Measurements from ENCODE around the gene DNER. TPM values are rescaled to one million over a fixed set of nuclear protein-coding genes. Genes with fewer than 3 reads are reported as not detected.

DNER gene
- total RNA-seq, 4 donors from 2014 or later = 0.41 to 2.6 (median 1.2) TPM

- ATAC-seq (no peak), DNase-seq (no peak)
- H3K9me3 ChIP-seq = no peaks in the 10 kb centered on the region
- no peaks in the 10 kb centered on the region for H3K36me3 ChIP-seq
- H3K27me3 ChIP-seq = no peaks in the 10 kb centered on the region
- TF ChIP-seq CTCF (IDR thresholded peaks at IDR 0.05 in 4 of 5, conservative IDR thresholded peaks at IDR 0.05 in 1 of 5) = no peak
- no peak for TF ChIP-seq POLR2A (IDR thresholded peaks at IDR 0.05)
- no peaks in the 10 kb centered on the region for H3K4me1 ChIP-seq
- in situ Hi-C loops (cut with MboI; ENCODE audit: low sequenced_read_pairs in 4 of 4) (no loop called here), intact Hi-C loops (cut with DNase I; ENCODE audit: low total_unique reads) (no loop called here)
- no peak overlapping the region for H3K4me3 ChIP-seq
- no peak overlapping the region for H3K27ac ChIP-seq
These were observed 20.1 kb upstream of the DNER start for GRCh38 chr2:229734410-229734809.

DNA sequence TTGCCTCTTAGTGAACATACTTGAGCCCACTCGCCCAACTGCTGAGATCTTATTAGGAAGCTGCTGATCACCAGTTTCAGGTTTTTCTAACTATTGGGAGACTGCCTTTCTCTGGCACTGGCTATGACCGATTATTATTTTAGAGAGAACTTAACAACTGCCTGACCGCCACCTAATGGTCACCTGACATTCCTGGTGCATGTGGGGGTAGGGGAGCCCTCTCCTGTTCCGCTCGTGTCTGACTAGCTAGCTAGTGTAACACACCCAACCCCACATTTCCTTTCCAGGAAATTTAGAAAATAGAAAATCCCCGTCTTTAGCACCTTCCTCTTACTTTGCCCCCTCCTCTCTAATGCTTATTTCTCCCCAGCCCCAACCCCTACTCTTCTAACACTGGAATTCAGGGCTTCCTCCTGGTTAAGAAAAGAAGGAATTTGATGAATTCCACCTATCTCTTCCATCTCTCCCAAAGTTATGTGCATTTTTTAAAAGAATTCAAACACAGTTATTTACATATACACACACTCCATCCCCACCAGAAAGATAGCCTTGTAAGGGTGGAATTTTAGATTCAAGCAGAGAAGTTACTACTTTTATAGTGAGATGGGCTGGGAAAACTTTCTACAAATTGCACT, 19.4 kb upstream of the DNER start:
- H3K36me3 ChIP-seq = no peaks in the 10 kb centered on the region
- H3K9me3 ChIP-seq = no peaks in the 10 kb centered on the region
- in situ Hi-C loops (cut with MboI; ENCODE audit: low sequenced_read_pairs in 4 of 4) (no loop called here), intact Hi-C loops (cut with DNase I; ENCODE audit: low total_unique reads) (no loop called here)
- DNase-seq (no peak), ATAC-seq (no peak)
- H3K4me1 ChIP-seq = no peaks in the 10 kb centered on the region
- H3K4me3 ChIP-seq = no peak overlapping the region
- TF ChIP-seq POLR2A (IDR thresholded peaks at IDR 0.05) (no peak), CTCF (IDR thresholded peaks at IDR 0.05 in 4 of 5, conservative IDR thresholded peaks at IDR 0.05 in 1 of 5) (no peak)
- no peaks in the 10 kb centered on the region for H3K27me3 ChIP-seq
- H3K27ac ChIP-seq = no peak overlapping the region

- Histone ChIP-seq H3K4me1 (no peaks in the 10 kb centered on the region), H3K4me3 (no peak overlapping the region), H3K27ac (no peak overlapping the region), H3K9me3 (no peaks in the 10 kb centered on the region), H3K27me3 (no peaks in the 10 kb centered on the region), H3K36me3 (no peaks in the 10 kb centered on the region)
- no peak for DNase-seq
- ATAC-seq = no peak
- intact Hi-C loops (cut with DNase I; ENCODE audit: low total_unique reads) = no loop called here
- no peak for TF ChIP-seq POLR2A (IDR thresholded peaks at IDR 0.05)
- no peak for TF ChIP-seq CTCF (IDR thresholded peaks at IDR 0.05 in 4 of 5, conservative IDR thresholded peaks at IDR 0.05 in 1 of 5)
- in situ Hi-C loops (cut with MboI; ENCODE audit: low sequenced_read_pairs in 4 of 4) = no loop called here
These were observed 18.5 kb upstream of the DNER start for GRCh38 chr2:229732897-229733296.

- Histone ChIP-seq H3K9me3 (no peaks in the 10 kb centered on the region), H3K36me3 (no peaks in the 10 kb centered on the region), H3K27ac (no peak overlapping the region), H3K4me3 (no peak overlapping the region), H3K27me3 (no peaks in the 10 kb centered on the region), H3K4me1 (no peaks in the 10 kb centered on the region)
- intact Hi-C loops (cut with DNase I; ENCODE audit: low total_unique reads) = no loop called here
- in situ Hi-C loops (cut with MboI; ENCODE audit: low sequenced_read_pairs in 4 of 4) = no loop called here
- TF ChIP-seq CTCF (IDR thresholded peaks at IDR 0.05 in 4 of 5, conservative IDR thresholded peaks at IDR 0.05 in 1 of 5) = no peak
- no peak for TF ChIP-seq POLR2A (IDR thresholded peaks at IDR 0.05)
- ATAC-seq (no peak), DNase-seq (no peak)
These were observed 17.6 kb upstream of the DNER start for GRCh38 chr2:229731916-229732315.

DNA sequence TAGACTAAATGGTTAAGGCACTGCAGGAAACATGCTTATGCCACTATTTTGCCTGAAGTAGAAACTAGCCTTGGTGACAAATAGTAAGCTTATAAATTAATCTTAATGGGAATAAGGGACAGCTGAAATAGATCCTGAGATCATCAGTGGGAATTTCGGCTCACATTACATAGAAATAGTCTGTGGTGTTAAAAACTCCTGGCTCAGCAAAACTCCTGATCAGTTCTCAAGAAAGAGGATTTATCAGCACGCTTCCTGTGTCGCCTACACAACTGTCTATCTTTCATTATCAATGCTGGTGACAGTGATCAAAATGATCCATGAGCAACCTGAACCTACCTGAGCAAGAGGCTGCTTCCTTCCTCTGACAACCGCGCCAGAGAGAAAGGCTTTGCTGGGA, 17.0 kb upstream of the DNER start:
- no peak overlapping the region for H3K4me3 ChIP-seq
- no peak for ATAC-seq
- no peaks in the 10 kb centered on the region for H3K9me3 ChIP-seq
- no peaks in the 10 kb centered on the region for H3K4me1 ChIP-seq
- intact Hi-C loops (cut with DNase I; ENCODE audit: low total_unique reads) (no loop called here), in situ Hi-C loops (cut with MboI; ENCODE audit: low sequenced_read_pairs in 4 of 4) (no loop called here)
- H3K27me3 ChIP-seq = no peaks in the 10 kb centered on the region
- no peak for DNase-seq
- no peaks in the 10 kb centered on the region for H3K36me3 ChIP-seq
- TF ChIP-seq CTCF (IDR thresholded peaks at IDR 0.05 in 4 of 5, conservative IDR thresholded peaks at IDR 0.05 in 1 of 5) (no peak), POLR2A (IDR thresholded peaks at IDR 0.05) (no peak)
- H3K27ac ChIP-seq = no peak overlapping the region

Data from gastrocnemius medialis (tissue), 4 donors.